Testis (tissue), 3 donors: ENCODE results near the gene ADI1. TPM values are rescaled to one million over a fixed set of nuclear protein-coding genes. Genes with fewer than 3 reads are reported as not detected.

ENCODE experiments used
- DNase-seq: peaks from one replicate; pipeline ENCODE4 v3.0.0-alpha.2; 2019
- H3K27ac ChIP-seq, 2 donors: fragments of 200-600 bp; sonication (generic); one replicate each; pipeline ENCODE4 v1.5.1; 2019
- H3K27me3 ChIP-seq: fragments of 200-600 bp; sonication (generic); one replicate; pipeline ENCODE4 v1.5.1; 2019
- H3K36me3 ChIP-seq: fragments of 200-600 bp; sonication (generic); one replicate; pipeline ENCODE4 v1.5.1; 2017; ENCODE audit warnings: low read depth; ENCODE audit errors: missing control alignments
- H3K4me1 ChIP-seq: fragments of 200-600 bp; sonication (generic); one replicate; pipeline ENCODE4 v1.5.1; 2019
- H3K4me3 ChIP-seq, 2 donors: fragments of 200-600 bp; sonication (generic); one replicate each; pipeline ENCODE4 v1.5.1; 2017 to 2019
- H3K9me3 ChIP-seq: fragments of 200-600 bp; sonication (generic); one replicate; pipeline ENCODE4 v1.5.1; 2017
- POLR2A ChIP-seq: fragments of 450-650 bp; IDR thresholded peaks from one replicate; pipeline ENCODE4 v1.6.1; 2017; ENCODE audit warnings: antibody characterized with exemption, mild to moderate bottlenecking, moderate library complexity
- WGBS, 2 donors: methylation state at CpG; one replicate each; pipeline ENCODE4 v1.1.5; 2018; 5-methylcytosine and 5-hydroxymethylcytosine counted together
- intact Hi-C: fragments of 100-400 bp; cut with DNase I; formaldehyde crosslinking; loops from one replicate; pipeline ENCODE4 v1.15.1; 2023; ENCODE audit warnings: low total_unique reads
- polyA plus RNA-seq: library from polyadenylated mRNA; stranded (reverse); fragments of 350-450 nt; fragmentation: Illumina TruSeq; extraction: RNeasy Lipid Tissue Mini Kit (QIAGEN cat#74804); gene quantifications from one replicate; pipeline ENCODE4 v1.2.3, GENCODE V29; 2014; ENCODE audit warnings: low read depth, low replicate concordance; ENCODE audit not compliant: insufficient read depth
- total RNA-seq, 2 donors: library from RNA; depleted of rRNA; stranded (reverse); fragments of >200 nt; gene quantifications; one replicate each; pipeline ENCODE4 v1.2.3, GENCODE V29; 2016
- TF ChIP-seq, protein P1 (sequence below), 3 experiments: fragments of 450-650 bp in 2 of 3; fragments of 200-600 bp in 1 of 3; sonication (generic) in 1 of 3; IDR thresholded peaks; one replicate each; pipeline ENCODE4 v1.5.1; 2016 to 2019; ENCODE audit warnings: antibody characterized with exemption in 3 of 3, mild to moderate bottlenecking in 2 of 3, moderate library complexity in 1 of 3

ADI1 gene
- total and polyA plus RNA-seq, 3 donors from 2014 or later: 41.1 to 52.5 (median 41.6) TPM

DNA sequence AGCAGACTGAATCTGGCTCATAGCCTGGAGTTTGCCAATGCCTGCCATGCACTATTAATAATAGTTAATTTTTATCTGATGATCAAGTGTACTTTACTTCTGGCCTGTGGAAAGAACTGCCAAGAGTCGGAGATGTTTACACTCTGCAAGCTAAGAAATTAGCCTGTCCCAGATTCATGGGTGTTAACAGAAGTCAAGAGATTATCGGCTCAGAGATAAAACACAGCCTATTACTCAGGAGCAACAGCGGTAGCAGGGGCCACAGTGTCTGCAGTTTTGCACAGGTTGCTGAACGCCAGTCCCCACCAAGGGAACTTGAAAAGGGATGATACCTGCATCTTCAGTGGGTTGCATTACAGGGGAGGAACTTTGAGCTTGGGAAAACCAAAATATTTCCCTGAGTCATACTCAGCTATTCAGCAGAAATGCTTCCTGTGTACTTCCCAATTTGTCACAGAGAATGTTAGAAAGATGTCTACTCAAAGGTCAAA is 4.3 kb upstream of the ADI1 start:
- H3K4me3 ChIP-seq: no peak overlapping the region

DNA sequence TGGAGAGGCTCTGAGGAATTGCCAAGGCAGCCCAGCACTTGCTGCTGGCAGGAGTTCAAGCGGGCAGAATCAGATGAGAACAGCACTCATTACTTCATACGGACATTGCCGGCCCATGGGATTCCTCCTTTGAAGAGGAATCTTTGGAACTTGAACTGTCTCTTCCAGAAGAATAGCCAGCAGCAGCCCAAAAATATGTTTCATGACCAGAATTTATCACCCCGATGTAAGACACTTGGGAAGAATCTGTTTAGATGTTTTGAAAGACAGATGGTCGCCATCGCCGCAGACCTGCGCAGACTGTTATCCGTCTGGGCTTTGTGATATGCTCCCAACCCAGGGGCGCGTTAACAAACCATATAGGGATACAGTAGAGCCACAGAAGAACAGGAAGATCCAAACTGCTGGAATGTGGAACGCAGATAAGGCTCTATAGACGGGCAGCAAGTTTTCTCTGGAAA is 3.7 kb upstream of the ADI1 start:
- Histone ChIP-seq H3K4me1 (peaks cover 14% of the 10 kb centered on the region), H3K9me3 (no peaks in the 10 kb centered on the region), H3K27me3 (no peaks in the 10 kb centered on the region), H3K36me3 (no peaks in the 10 kb centered on the region), H3K4me3 (no peak overlapping the region), H3K27ac (peak overlapping the region in 1 of 2 donors; percentile 58)
- intact Hi-C loops: no loop called here
- TF ChIP-seq POLR2A: no peak
- 54 to 60% methylated on average over 13 of the region's 13 CpGs for WGBS, 2 donors
- peak; percentile 46 for DNase-seq

More for the DNA sequence above, 4.3 kb upstream of the ADI1 start:
- peak overlapping the region in 1 of 2 donors; percentile 58 for H3K27ac ChIP-seq
- peak; percentile 11 for DNase-seq
- WGBS, 2 donors: 65% methylated on average over 4 of the region's 4 CpGs
- H3K27me3 ChIP-seq: no peaks in the 10 kb centered on the region
- H3K9me3 ChIP-seq: no peaks in the 10 kb centered on the region
- no peak for TF ChIP-seq POLR2A
- TF ChIP-seq, protein P1, sequence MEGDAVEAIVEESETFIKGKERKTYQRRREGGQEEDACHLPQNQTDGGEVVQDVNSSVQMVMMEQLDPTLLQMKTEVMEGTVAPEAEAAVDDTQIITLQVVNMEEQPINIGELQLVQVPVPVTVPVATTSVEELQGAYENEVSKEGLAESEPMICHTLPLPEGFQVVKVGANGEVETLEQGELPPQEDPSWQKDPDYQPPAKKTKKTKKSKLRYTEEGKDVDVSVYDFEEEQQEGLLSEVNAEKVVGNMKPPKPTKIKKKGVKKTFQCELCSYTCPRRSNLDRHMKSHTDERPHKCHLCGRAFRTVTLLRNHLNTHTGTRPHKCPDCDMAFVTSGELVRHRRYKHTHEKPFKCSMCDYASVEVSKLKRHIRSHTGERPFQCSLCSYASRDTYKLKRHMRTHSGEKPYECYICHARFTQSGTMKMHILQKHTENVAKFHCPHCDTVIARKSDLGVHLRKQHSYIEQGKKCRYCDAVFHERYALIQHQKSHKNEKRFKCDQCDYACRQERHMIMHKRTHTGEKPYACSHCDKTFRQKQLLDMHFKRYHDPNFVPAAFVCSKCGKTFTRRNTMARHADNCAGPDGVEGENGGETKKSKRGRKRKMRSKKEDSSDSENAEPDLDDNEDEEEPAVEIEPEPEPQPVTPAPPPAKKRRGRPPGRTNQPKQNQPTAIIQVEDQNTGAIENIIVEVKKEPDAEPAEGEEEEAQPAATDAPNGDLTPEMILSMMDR (IDR thresholded peaks at IDR 0.05): no peak
- H3K36me3 ChIP-seq: no peaks in the 10 kb centered on the region
- H3K4me1 ChIP-seq: peaks cover 12% of the 10 kb centered on the region
- intact Hi-C loops: no loop called here

DNA sequence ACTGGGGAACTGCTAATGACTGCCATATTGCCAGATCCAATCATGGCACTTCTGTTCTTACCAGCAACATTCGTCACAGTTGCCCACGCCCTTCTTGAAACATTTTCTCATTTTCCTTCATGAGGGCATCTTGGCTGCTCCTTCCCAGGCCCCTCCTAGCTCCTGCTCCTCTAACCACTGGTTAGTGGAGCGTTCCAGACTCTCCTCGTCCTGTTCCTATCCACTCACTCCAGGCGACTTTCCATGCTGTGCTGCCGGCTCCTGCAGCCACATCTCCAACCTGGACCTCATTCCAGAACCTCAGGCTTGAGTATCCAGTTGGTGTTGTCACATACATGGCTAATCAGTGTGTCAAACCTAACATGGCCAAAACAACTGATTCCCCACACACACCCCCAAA is 1.3 kb upstream of the ADI1 start:
- intact Hi-C loops: no loop called here
- DNase-seq: no peak
- Histone ChIP-seq H3K27ac (no peak overlapping the region), H3K36me3 (no peaks in the 10 kb centered on the region), H3K4me1 (peaks cover 18% of the 10 kb centered on the region), H3K9me3 (no peaks in the 10 kb centered on the region), H3K27me3 (no peaks in the 10 kb centered on the region), H3K4me3 (no peak overlapping the region)
- WGBS, 2 donors: 58 to 76% methylated on average over 6 of the region's 6 CpGs
- no peak for TF ChIP-seq POLR2A
- TF ChIP-seq, protein P1 (IDR thresholded peaks at IDR 0.05): no peak

DNA sequence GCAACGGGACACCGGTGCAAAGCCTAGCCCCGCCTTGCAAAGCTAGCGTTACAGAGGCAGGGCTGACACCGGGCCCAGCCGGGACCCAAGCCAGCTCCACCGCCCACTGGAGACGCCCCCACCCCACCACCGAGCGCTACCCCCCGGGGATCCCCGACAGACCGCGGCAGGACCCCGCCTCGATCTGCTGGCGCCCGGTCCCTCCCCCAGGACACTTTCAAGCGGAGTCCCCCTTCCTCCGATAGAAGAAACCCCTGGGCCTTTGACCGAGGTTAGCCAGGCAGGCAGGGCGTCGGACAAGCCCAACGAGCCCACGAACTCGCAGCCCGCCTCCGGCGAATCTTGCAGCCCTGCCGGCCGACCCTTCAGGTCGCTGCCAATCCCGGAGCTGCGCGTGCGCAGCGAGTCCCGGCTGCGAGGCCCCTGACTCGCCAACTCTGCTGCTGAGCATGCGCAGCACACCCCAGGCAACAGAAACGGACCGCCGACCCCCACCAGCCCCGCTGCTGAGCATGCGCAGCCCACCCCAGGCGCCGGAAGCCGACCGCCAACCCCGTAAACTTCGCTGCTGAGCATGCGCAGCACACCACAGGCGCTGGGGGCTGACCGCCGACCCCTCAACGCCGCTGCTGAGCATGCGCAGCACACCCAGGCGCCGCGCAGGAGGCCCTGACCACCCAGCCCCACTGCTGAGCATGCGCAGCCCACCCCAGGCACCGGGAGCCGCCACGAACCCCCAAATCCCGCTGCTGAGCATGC is 656 bp downstream of the ADI1 start:
- H3K4me1 ChIP-seq: peaks cover 14% of the 10 kb centered on the region
- peak overlapping the region; percentile 82 to 95 for H3K27ac ChIP-seq
- peak; percentile 95 for DNase-seq
- TF ChIP-seq, protein P1 (IDR thresholded peaks at IDR 0.05): peak in 1 of 3 experiments; percentile 4
- no peak for TF ChIP-seq POLR2A
- H3K27me3 ChIP-seq: no peaks in the 10 kb centered on the region
- intact Hi-C loops: no loop called here
- H3K36me3 ChIP-seq: no peaks in the 10 kb centered on the region
- 0% methylated on average over 4 to 42 of the region's 67 CpGs for WGBS, 2 donors
- H3K9me3 ChIP-seq: no peaks in the 10 kb centered on the region
- peak overlapping the region; percentile 70 to 90 for H3K4me3 ChIP-seq

DNA sequence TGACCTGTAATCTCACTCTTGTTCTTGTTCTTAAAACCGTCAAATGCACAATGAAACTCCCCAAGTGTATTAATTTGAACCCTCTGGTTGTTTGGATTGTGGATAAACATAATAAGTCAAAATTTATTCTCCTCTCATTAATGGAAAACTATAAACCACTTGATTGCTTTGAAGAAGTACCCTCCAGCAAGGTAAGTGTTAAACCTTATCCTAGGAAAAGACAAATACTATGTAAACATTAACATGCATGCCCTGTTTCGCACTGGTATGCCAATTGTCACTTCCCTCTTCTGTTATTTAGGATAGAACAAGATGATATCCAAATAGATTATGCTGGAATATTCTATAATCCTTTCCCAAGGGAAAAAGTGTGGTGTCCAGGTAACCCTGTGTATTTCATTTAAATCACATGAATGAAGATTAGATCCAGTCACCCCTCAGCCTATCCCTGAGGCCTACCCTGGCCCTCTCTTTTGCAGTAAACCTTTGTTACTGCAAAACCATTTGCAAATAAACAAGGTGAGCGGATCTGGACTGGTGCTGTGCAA is 1.3 kb downstream of the ADI1 start:
- intact Hi-C loops: no loop called here
- DNase-seq: no peak
- Histone ChIP-seq H3K4me1 (peaks cover 9% of the 10 kb centered on the region), H3K4me3 (peak overlapping the region; percentile 70 to 90), H3K27me3 (no peaks in the 10 kb centered on the region), H3K27ac (peak overlapping the region; percentile 76 to 95), H3K36me3 (no peaks in the 10 kb centered on the region), H3K9me3 (no peaks in the 10 kb centered on the region)
- 23 to 26% methylated on average over 3 of the region's 3 CpGs for WGBS, 2 donors
- TF ChIP-seq POLR2A: no peak
- TF ChIP-seq, protein P1 (IDR thresholded peaks at IDR 0.05): no peak
